HG03378 (cell line): ENCODE measurements around the gene PCA3.
"Not testable (repeated sequence)": the region's sequence is repeated elsewhere in the genome, so short reads cannot be mapped to it uniquely, and the experiment has no call there.

ENCODE experiments used
- ATAC-seq: cut with Tn5 transposase; IDR thresholded peaks from one replicate; pipeline ENCODE4 v1.9.1; 2021; ENCODE audit warnings: mild to moderate bottlenecking, moderate library complexity; ENCODE audit not compliant: unreplicated experiment

PCA3 gene

DNA sequence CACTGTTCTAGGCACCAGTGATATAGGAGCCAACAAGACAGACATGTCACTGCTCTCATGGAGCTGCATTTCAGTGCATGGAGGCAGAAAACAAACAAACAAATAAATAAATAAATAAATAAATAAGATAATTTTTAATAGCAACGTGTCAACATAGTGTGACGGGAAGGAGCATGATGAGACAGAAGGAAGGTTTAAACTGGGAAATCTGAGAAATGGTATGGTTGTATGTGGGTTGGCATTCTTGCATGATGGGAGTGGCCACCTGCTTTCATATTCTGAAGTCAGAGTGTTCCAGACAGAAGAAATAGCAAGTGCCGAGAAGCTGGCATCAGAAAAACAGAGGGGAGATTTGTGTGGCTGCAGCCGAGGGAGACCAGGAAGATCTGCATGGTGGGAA, at the start of gene PCA3:
Gene PCA3, plus strand, starts transcription at position 301 of the 400 bp plus-strand sequence.
- ATAC-seq, result no peak

DNA sequence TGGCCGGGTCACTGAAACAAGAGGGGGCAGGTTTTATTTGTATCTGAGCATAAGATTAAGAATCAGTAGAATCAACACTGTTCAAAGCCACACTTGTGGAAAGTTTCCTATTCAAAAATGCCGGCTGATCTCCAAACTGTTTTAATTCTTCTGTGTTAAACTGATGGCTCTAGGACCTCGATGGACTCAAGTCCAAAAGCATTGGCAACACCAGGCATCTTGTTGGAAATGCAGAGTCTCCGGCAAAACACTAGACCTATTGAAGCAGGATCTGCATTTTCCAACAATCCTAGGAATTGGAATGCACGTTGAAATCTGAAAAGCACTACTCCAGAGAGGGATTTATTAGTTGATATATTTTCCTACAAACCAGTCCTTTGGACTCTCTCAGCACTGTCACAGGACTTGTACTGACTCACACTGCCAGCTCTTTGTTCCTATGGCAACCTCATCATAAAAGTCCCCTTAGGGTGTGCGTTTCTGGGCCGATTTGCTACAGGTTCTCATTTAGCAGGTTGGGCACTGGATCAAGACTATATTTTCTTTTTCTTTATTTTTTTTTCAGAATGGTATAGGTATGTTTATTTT, 48.1 kb upstream of the PCA3 start:
- no peak for ATAC-seq

DNA sequence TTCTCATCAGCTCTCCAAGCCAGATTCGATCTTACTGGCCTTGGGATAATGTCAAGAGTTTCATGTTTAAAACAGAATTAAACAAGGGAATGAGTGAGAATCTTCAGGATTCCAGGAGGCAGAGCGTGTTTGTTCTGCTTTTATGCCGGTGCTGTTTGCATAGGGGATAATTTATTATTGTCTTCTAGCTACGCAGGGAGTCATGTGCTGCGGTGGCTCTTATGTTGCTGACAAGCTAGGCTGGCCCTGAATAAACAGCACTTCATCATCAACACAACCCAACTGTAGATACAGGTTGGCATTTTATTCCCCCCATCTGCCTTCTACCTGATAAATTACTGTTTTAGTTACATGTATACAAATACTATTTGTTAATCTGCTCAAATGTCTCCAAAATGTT, 47.1 kb upstream of the PCA3 start:
- no peak for ATAC-seq

DNA sequence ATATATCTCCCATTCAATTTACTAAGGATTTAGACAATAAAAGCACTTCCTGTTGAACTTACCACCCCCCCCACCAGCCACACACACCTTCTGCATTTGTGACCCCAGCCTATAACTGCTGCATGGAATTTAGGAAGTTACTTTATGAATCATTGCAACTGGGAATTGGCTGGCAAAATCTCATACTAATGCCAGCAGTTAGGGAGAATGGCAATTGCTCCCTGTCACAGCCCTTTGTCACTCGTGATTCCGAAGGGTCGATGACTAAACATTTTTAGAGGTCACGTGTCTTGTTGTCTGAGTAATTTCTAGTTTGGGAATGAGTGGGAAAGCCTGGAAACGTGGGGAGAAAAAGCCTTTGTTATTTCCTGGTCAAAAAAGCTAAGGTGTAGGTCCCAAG, 46.6 kb upstream of the PCA3 start:
- no peak for ATAC-seq

DNA sequence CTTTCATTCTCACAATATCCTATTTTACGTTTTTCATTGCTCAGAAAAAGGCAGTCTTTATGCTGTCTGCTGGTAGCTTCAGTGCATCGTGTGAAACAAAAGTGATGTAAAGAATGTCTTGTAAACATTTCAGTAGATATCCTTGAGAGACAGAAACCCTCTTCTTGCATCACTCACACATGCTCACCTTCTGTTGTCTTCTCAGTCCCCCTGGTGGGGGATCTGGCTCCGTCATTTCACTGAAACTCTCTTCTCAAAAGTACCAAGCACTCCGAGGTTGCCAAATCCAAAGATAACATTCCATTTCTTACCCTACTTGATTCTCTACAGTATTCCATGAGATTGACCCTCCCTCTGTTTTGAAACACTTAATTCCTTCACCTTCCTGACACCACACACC, 46.1 kb upstream of the PCA3 start:
- no peak for ATAC-seq

DNA sequence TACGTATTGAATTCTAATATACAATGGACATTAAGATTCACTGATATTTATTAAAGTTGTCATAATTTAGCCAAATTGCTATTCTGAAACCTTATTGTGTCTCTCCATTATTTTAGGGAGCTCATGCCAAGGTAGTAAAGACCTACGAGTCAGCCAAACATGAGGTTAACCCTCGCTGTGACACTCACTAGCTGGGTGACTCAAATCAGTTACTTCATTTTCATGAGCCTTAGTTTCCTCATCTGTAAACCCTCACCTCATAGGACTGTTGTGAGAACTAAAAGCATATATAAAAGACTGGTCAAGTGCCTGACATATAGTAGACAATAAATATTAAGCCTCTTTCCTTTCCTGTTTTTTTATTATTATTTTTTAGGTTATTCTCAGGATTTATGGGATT, 44.0 kb upstream of the PCA3 start:
- no peak for ATAC-seq

DNA sequence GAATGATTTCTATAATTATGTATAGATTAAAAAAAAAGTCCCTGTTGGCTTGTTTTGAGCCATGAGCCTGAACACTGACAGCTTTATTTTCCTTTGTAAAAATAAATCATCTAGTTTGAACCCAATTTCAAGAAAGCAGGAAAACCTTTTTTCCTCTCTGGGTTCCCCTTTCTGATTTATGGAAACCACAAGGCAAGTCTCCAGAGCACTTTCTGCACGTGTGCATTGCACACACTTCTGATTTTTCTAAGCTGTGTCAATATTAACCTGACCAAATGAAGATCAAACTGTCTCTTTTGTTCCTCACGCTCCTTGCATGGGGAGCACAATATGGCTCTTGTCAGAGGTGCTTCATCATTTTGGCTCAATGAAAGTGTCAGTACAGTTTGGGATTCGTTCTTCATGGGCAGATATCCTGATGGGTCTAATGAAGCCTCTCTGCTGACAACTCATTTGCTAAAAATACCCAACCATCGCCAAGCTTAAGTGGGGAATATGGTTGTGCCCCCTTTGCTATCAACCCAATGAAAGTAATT, 39.2 kb upstream of the PCA3 start:
- no peak for ATAC-seq

DNA sequence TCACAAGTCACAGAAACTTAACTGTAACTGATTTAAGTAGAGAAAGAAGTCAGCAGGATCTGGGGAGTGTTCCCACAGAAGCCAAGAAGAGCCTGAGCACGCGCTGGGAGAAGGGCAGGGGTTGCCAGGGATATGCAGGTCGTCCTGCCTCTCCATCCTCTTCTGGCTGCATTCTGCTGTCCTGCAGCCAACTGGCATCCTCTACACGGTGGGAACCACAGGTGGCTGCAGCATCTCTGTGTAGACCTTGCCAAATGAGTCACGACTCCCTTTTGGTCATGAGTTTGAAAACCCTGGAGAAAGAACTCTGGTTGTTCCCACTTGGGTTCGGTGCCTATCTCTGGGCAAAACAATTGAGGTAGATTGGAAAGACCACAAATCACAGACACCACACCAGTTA, 38.4 kb upstream of the PCA3 start:
- no peak for ATAC-seq

DNA sequence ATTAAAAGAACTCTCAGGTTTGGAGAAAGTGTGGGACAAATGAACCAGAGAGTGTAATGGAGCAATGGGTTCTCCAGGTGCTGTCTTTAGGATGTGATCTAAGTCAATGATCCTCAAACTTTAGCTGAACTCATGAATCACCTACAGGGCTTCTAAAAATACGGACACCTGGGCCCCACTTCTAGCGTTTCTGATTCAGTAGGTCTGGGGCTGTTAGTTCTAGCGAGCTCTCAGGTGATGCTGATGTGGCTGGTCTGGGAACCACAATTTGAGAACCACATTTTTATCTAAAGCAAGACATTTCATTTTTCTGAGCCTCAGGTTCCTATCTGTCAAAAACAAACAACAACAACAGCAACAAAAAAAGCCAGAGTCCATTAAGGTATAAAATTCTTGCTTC, 35.1 kb upstream of the PCA3 start:
- no peak for ATAC-seq

DNA sequence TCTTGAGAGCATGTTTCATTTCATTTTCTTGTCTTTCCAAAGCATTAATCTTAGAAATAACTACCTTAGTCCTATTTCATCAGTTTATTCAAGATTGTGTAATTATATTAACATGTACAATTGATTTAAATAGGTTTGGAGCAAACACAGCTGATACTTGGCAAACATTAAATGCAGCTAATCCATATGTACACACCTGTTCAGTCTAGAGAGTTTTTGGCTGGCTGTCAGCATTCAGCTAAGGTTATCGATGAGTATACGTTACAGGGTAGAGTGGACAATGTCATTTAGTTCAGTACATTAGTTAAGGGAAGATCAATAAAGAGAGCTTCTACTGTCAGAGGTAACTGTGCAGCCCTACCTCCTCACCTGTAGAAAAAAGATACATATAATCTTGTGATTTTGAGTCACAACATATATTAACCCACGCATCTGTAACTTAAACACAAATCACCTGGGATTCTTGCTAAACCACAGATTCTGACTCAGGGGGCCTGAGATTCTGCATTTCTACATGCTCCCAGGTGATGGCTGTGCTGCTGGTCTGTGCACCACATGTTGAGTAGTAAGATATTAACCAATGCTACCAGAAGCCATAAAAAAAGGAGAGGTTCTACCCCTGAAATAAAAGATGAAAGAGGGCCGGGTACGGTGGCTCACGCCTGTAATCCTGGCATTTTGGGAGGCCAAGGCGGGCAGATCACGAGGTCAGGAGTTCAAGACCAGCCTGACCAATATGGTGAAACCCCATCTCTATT, 34.1 kb upstream of the PCA3 start:
- no peak for ATAC-seq

DNA sequence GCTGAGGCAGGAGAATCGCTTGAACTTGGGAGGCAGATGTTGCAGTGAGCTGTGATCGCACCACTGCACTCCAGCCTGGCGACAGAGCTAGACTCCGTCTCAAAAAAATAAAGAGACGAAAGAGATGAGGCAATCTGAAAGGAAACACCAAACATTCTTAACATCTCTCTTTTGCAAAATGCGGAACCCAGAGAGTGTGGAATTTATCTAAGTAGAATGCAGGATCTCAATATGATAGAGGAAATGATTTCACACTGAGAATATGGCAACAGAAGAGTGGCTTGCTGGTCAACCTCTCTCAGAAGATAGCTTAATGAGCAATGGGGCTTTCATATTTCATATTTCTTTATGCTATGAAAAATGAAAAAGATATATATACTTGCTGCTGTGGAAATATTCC, 33.4 kb upstream of the PCA3 start:
- ATAC-seq, result no peak

DNA sequence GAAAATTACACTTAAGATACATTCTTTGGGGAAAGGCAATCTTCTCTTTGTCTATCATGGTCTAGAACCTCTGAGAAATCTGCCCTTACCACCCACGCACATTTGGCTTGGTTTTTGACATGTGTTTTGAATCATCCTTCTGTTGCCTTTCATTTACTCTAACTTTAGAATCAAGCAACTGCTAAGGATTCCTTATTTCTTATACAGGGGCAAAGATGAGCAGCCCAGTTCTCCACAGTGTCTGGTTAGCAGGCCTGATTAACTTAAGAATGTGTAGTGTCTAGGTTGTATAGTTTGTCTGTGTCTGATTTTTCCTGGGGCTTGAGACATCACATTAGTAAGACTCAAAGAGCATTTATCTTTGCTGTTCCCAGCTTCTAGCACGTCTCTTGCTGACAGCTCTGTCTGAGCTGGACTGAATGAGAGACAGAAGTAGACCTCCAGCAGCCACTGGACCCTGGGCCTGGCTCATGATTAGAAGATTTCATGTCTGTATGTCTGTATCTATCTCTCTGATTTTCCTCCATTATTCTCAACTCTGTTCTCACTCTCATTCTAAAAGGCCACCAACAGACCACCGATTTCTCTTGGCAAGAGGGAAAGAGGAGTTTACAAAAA, 31.8 kb upstream of the PCA3 start:
- no peak for ATAC-seq

DNA sequence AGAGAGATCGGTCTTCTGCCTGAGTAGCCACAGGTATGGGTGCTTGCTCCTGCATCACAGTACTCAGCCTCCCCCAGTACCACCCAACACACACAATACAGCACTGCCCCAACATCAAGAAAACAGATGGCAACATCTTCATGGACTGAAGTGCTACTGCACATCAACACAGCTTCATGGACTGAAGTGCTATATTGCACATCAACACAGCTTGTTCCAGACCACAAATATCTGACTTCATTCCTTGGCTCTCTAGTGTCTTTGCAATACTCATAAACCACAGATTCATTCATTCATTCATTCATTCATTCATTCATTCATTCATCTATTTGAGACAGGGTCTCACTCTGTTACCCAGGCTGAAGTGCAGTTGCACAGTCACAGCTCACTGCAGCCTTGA, 31.1 kb upstream of the PCA3 start:
- no peak for ATAC-seq

DNA sequence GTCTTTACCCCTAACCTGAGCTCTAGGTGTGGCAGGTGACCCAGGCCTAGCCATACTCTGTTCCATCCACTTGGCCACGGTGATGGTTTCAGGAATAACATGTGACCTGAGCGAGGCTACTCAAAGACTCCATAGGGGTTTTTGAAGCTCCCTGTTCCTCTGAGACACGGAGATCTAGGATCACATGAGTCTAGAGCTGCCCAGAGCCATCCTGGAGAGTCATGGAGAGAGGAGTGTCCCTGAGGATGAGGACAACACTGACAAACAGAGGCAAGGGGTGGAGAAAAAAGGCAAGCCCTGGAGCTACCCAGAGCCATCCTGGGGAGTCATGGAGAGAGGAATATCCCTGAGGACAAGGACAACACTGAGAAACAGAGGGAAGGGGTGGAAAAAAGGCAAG, 29.5 kb upstream of the PCA3 start:
- ATAC-seq, result no peak

DNA sequence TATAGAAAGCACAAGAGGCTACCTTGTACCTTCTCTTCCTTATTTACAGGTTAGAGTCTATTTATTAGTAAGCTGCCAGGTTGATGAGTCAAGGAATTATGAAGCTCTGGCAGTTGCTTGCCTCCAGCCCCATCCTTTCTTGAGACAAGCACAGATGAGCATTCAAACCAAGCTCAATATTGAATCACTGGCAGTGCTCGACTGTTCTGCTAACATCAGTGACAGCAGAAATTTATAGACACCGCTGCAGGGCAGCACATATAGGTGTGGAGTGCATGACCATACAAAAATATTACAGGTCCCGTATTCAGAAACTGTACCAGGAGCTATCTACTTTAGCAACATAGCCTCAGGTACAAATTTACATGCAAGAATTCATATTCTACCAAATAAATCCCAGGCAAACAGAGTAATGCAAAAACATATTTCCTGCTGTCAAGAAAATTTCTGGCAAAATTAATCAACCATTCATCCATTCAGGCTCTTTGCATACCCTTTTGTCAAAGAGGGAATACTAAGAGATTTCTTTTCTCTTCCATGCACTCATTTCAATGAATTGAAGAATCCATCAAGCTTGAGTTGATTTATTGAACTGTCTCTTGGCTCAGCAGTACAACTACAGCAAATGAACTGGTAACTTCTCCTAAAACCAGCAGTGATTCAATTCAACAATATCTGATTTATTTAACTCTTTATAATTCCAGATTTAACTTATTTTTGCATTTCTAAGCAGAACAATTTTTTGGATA, 26.9 kb upstream of the PCA3 start:
- no peak for ATAC-seq

DNA sequence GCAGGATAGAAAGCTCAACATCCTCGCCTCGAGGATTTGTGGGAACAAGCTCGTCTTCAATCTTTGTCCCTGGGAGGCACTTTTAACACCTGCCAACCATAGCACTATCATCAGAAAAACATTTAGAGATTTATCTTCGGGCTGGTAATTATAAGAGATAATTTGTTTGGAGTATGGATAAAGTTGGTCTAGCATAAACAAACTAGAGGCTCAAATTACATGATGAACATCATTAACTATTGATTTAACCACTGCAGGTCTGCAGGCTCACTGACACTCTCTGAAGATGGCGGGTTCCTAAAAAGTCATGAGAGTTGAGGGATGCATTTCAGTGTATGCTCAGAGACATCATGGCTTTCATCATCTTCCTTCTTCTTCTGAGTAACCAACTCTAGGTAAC, 25.8 kb upstream of the PCA3 start:
- ATAC-seq, result no peak

DNA sequence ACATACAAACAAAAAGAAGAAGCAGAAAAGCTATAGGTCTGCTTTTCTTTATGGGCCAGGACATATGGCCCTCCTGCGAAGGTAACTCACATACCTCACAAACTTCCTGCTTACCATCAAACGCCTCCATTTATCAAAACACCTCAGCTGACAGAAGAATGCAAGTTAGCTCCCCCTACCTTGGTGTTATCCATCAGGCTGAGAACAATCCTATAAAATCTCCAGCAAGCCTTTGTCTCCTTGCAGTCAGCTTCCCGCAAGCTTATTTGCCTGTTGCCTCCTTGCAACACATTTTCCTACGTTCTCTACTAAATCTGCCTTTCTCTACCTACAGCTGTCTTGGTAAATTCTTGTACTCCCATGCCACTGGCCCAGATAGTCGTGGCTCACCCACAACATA, 22.7 kb upstream of the PCA3 start:
- no peak for ATAC-seq

DNA sequence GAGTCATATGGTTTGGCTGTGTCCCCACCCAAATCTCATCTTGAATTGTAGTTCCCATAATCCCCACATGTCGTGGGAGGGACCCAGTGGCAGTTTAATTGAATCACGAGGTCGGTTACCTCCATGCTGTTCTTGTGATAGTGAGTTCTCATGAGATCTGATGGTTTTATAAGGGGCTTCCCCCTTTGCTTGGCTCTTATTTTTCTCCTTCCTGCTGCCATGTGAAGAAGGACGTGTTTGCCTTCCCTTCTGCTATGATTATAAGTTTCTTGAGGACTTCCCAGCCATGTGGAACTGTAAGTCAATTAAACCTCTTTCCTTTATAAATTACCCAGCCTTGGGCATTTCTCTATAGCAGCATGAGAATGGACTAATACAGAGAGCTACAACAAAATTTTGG, 21.3 kb upstream of the PCA3 start:
- not testable (repeated sequence) for ATAC-seq

DNA sequence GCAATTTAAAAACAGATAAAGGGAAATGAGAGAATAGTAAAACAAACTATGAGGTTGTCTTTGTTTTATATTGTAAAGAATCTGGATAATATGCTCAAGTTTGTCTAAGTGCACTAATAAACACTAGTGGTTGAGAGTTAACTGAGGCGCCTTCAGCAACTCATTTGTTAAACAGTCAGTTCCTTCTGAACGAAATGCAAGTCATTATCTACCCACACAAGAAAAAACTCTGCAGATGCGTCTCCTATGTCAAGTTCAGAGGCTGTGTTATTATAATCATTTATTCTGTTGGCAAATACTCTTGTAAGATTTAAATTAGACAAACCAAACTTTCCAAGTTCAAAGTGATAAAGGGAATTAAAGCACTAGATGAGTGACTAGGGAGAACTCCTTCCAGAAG, 20.3 kb upstream of the PCA3 start:
- ATAC-seq, result no peak

DNA sequence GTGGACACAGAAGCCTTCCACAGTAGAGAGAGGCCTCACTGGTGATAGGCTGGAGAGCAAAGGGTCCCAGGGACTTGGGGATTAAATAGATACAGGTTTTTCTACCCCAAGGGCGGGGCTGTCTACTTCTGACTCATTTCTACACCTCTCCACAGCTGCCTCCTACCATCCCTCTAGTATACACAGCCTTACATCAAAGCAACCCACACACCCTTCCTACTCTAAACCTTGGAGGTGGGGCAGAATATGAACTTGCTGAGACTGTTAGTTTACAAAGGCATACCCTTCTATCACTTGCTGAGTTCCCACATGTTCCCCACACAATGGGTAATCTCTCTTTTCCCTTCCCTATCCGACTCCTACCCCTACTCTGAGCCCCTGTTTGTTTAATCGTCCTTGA, 19.9 kb upstream of the PCA3 start:
- no peak for ATAC-seq

DNA sequence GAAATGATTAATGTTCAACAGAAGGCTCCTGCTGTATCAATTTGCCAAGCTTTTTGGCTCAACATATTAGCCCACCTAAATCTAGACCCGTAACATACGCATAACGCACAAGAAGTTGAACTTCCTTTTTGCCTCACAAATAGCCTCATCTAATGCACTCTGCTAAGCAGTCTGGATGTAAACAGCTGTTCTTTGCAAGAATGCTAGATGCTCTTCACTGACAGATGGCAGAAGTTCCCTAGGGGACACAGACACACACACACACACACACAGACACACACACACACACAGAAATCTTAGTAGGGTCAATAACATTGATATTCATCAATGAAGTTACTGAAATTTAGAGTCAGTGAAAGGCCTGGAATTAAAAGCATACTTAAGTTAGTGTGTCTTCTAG, 13.2 kb upstream of the PCA3 start:
- ATAC-seq, result no peak

DNA sequence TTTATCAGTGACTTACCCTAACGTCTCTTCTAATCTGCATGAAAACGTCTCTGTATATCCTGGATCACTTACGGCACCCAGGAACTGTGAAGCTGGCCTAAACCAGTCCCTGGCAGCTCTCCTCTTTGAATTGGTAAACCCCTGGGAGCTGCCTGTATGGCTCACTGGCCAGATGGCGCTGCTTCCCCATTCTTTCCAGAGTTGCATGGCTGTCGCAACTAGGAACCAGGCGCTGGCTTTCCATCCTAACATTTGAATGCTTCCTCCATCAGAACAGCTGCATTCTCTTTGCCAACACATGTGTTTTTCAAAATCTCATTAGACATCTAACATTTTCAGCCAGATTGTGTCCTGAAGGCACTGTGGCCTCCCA, 8.0 kb upstream of the PCA3 start:
- no peak for ATAC-seq
